HS-5 (cell line): ENCODE data around the gene TXNDC17.
"Not testable (repeated sequence)": the region's sequence is repeated elsewhere in the genome, so short reads cannot be mapped to it uniquely, and the experiment has no call there.

Experiments used
- DNase-seq: peaks from one replicate; pipeline ENCODE4 v3.0.0-alpha.2; 2012; ENCODE audit warnings: low read depth

The TXNDC17 gene

GRCh38 chr17:6637458-6637840 lies 3.4 kb upstream of the TXNDC17 start:
- DNase-seq, result no peak

- no peak for DNase-seq
Observed at GRCh38 chr17:6638046-6638908, 2.6 kb upstream of the TXNDC17 start.

- no peak for DNase-seq
Observed at GRCh38 chr17:6639014-6639585, 1.8 kb upstream of the TXNDC17 start.

- DNase-seq, result no peak
Observed at GRCh38 chr17:6639586-6640535, 999 bp upstream of the TXNDC17 start.

GRCh38 chr17:6641247-6641863 lies 495 bp downstream of the TXNDC17 start:
- DNase-seq, result no peak

- DNase-seq, result no peak
Observed at GRCh38 chr17:6642592-6642991, 1.7 kb downstream of the TXNDC17 start.

- no peak for DNase-seq
Observed at GRCh38 chr17:6643451-6644125, 2.7 kb downstream of the TXNDC17 start.

- DNase-seq, result no peak
Observed at GRCh38 chr17:6648181-6648580, 7.3 kb downstream of the TXNDC17 start.

GRCh38 chr17:6651354-6651918 lies 10.6 kb downstream of the TXNDC17 start, which contains the start of the genes C17orf100 and MED31:
TSS of gene C17orf100 (plus strand) at chr17:6651762. CDS start at chr17:6651914, 152 bp downstream.
TSS of gene MED31 (minus strand) at chr17:6651605. CDS start at chr17:6651528, 77 bp downstream.
- peak; percentile 78 for DNase-seq

- no peak for DNase-seq
Observed at GRCh38 chr17:6651919-6652452, 11.1 kb downstream of the TXNDC17 start.

GRCh38 chr17:6654841-6655731 lies 14.2 kb downstream of the TXNDC17 start:
- DNase-seq, result no peak

- DNase-seq, result not testable (repeated sequence)
Observed at GRCh38 chr17:6655732-6656361, 15.0 kb downstream of the TXNDC17 start.

GRCh38 chr17:6656797-6657632 lies 16.2 kb downstream of the TXNDC17 start:
- not testable (repeated sequence) for DNase-seq

- no peak for DNase-seq
Observed at GRCh38 chr17:6657633-6658287, 16.9 kb downstream of the TXNDC17 start.

- not testable (repeated sequence) for DNase-seq
Observed at GRCh38 chr17:6658411-6658810, 17.6 kb downstream of the TXNDC17 start.

- no peak for DNase-seq
Observed at GRCh38 chr17:6660101-6660500, 19.2 kb downstream of the TXNDC17 start.

GRCh38 chr17:6660805-6661463 lies 20.1 kb downstream of the TXNDC17 start:
- no peak for DNase-seq
